Nephron (organoid): ENCODE data around the gene KCNQ1.

ENCODE experiments used
- H3K27ac Mint-ChIP-seq, 3 experiments: 2 replicates each; pipeline ENCODE4 v1.8.0; 2020; ENCODE audit warnings: mixed read lengths in 3 of 3, mild to moderate bottlenecking in 2 of 3, moderate library complexity in 1 of 3
- H3K27me3 Mint-ChIP-seq: 2 replicates; pipeline ENCODE4 v1.8.0; 2021; ENCODE audit warnings: low read depth, mild to moderate bottlenecking, moderate library complexity, mixed read lengths
- H3K36me3 Mint-ChIP-seq: 2 replicates; pipeline ENCODE4 v1.8.0; 2020; ENCODE audit warnings: low read depth, mixed read lengths
- H3K4me1 Mint-ChIP-seq: 2 replicates; pipeline ENCODE4 v1.8.0; 2020; ENCODE audit warnings: mixed read lengths
- H3K4me3 Mint-ChIP-seq, 3 experiments: 2 replicates each; pipeline ENCODE4 v1.8.0; 2020; ENCODE audit warnings: mild to moderate bottlenecking in 3 of 3, mixed read lengths in 3 of 3, moderate library complexity in 2 of 3
- H3K9me3 Mint-ChIP-seq: 2 replicates; pipeline ENCODE4 v1.8.0; 2020; ENCODE audit warnings: mixed read lengths
- CTCF ChIP-seq, 3 experiments: fragments of 200-600 bp; sonication (generic); IDR thresholded peaks; one replicate each; pipeline ENCODE4 v1.5.0; 2021; ENCODE audit warnings: antibody characterized with exemption in 3 of 3; ENCODE audit not compliant: unreplicated experiment in 3 of 3

Gene KCNQ1

GRCh38 chr11:2587132-2587930 is 142.5 kb downstream of the KCNQ1 start:
- Mint-ChIP-seq H3K36me3 (no peaks in the 10 kb centered on the region), H3K4me3 (no peak overlapping the region), H3K27me3 (peaks cover 11% of the 10 kb centered on the region), H3K27ac (no peak overlapping the region), H3K4me1 (no peaks in the 10 kb centered on the region), H3K9me3 (no peaks in the 10 kb centered on the region)
- TF ChIP-seq CTCF (IDR thresholded peaks at IDR 0.05; ENCODE audit: unreplicated experiment in 3 of 3): no peak

- H3K9me3 Mint-ChIP-seq: no peaks in the 10 kb centered on the region
- no peaks in the 10 kb centered on the region for H3K36me3 Mint-ChIP-seq
- H3K4me3 Mint-ChIP-seq: no peak overlapping the region
- H3K27me3 Mint-ChIP-seq: peaks cover 11% of the 10 kb centered on the region
- H3K27ac Mint-ChIP-seq: no peak overlapping the region
- no peaks in the 10 kb centered on the region for H3K4me1 Mint-ChIP-seq
- TF ChIP-seq CTCF (IDR thresholded peaks at IDR 0.05; ENCODE audit: unreplicated experiment in 3 of 3): no peak
Observed at GRCh38 chr11:2587976-2588748, 143.4 kb downstream of the KCNQ1 start.

GRCh38 chr11:2588809-2589537 is 144.2 kb downstream of the KCNQ1 start:
- H3K4me1 Mint-ChIP-seq: no peaks in the 10 kb centered on the region
- peaks cover 5% of the 10 kb centered on the region for H3K36me3 Mint-ChIP-seq
- peaks cover 11% of the 10 kb centered on the region for H3K27me3 Mint-ChIP-seq
- no peak overlapping the region for H3K27ac Mint-ChIP-seq
- TF ChIP-seq CTCF (IDR thresholded peaks at IDR 0.05; ENCODE audit: unreplicated experiment in 3 of 3): no peak
- H3K4me3 Mint-ChIP-seq: no peak overlapping the region
- H3K9me3 Mint-ChIP-seq: peaks cover 7% of the 10 kb centered on the region

GRCh38 chr11:2589538-2589934 is 144.7 kb downstream of the KCNQ1 start:
- H3K9me3 Mint-ChIP-seq: peaks cover 12% of the 10 kb centered on the region
- H3K4me1 Mint-ChIP-seq: no peaks in the 10 kb centered on the region
- peaks cover 10% of the 10 kb centered on the region for H3K36me3 Mint-ChIP-seq
- peaks cover 11% of the 10 kb centered on the region for H3K27me3 Mint-ChIP-seq
- no peak overlapping the region for H3K4me3 Mint-ChIP-seq
- TF ChIP-seq CTCF (IDR thresholded peaks at IDR 0.05; ENCODE audit: unreplicated experiment in 3 of 3): no peak
- no peak overlapping the region for H3K27ac Mint-ChIP-seq

- H3K27me3 Mint-ChIP-seq: peaks cover 11% of the 10 kb centered on the region
- no peak overlapping the region for H3K4me3 Mint-ChIP-seq
- H3K36me3 Mint-ChIP-seq: peaks cover 13% of the 10 kb centered on the region
- H3K9me3 Mint-ChIP-seq: peaks cover 19% of the 10 kb centered on the region
- no peak overlapping the region for H3K27ac Mint-ChIP-seq
- no peak for TF ChIP-seq CTCF (IDR thresholded peaks at IDR 0.05; ENCODE audit: unreplicated experiment in 3 of 3)
- H3K4me1 Mint-ChIP-seq: no peaks in the 10 kb centered on the region
Observed at GRCh38 chr11:2590131-2590964, 145.5 kb downstream of the KCNQ1 start.
